DMS 273 (cell line): ENCODE measurements around the gene CLCN2.

Source experiments
- DNase-seq: peaks from one replicate; lab custom pipeline; 2025; ENCODE audit not compliant: unreplicated experiment; lab: John Stamatoyannopoulos, UW

CLCN2 gene

GRCh38 chr3:184300378-184300720 lies 61.1 kb downstream of the CLCN2 start:
- no peak for DNase-seq

GRCh38 chr3:184299488-184300377 lies 61.7 kb downstream of the CLCN2 start:
- DNase-seq, result peak; percentile 59

GRCh38 chr3:184298759-184299487 lies 62.5 kb downstream of the CLCN2 start, which contains the start of gene PSMD2:
PSMD2 (plus strand) TSS chr3:184299241; CDS start chr3:184299267, 26 bp downstream.
- peak; percentile 100 for DNase-seq

- DNase-seq, result no peak
Measured at GRCh38 chr3:184296616-184297015, 64.8 kb downstream of the CLCN2 start.
